Sigmoid colon (tissue), 7 donors: Measurements from ENCODE around the gene ZDHHC4. TPM values are rescaled to one million over a fixed set of nuclear protein-coding genes. Genes with fewer than 3 reads are reported as not detected.

Source experiments
- DNase-seq: peaks from one replicate; pipeline ENCODE4 v3.0.0-alpha.2; 2019
- H3K27ac ChIP-seq, 4 donors: fragments of 200-600 bp; sonication (generic); one replicate each; pipeline ENCODE4 v1.5.1; 2016 to 2019; ENCODE audit warnings: mild to moderate bottlenecking in 1 of 4
- H3K27me3 ChIP-seq, 3 donors: fragments of 200-600 bp; sonication (generic); one replicate each; pipeline ENCODE4 v1.5.1; 2019; ENCODE audit warnings: mild to moderate bottlenecking in 1 of 3
- H3K36me3 ChIP-seq, 4 donors: fragments of 200-600 bp; sonication (generic); one replicate each; pipeline ENCODE4 v1.5.1; 2016 to 2019
- H3K4me1 ChIP-seq, 4 donors: fragments of 200-600 bp; sonication (generic); one replicate each; pipeline ENCODE4 v1.5.1; 2017 to 2019
- H3K4me3 ChIP-seq, 4 donors: fragments of 200-600 bp; sonication (generic); one replicate each; pipeline ENCODE4 v1.5.1; 2017 to 2019; ENCODE audit warnings: mild to moderate bottlenecking in 2 of 4, moderate library complexity in 1 of 4
- H3K9me3 ChIP-seq, 4 donors: fragments of 200-600 bp in 3 of 4; sonication (generic) in 3 of 4; one replicate each; pipeline versions ENCODE4 v1.5.1 to v1.6.1; 2013 to 2019
- EP300 ChIP-seq, 4 donors: sonication (generic); formaldehyde crosslinking; IDR thresholded peaks; one replicate each; pipeline ENCODE4 v1.6.1; 2017; ENCODE audit warnings: antibody characterized with exemption in 4 of 4
- POLR2A ChIP-seq, 2 donors: fragments of 450-650 bp; IDR thresholded peaks; one replicate each; pipeline ENCODE4 v1.6.1; 2016; ENCODE audit warnings: antibody characterized with exemption in 2 of 2, mild to moderate bottlenecking in 2 of 2, moderate library complexity in 2 of 2
- POLR2AphosphoS5 ChIP-seq, 4 donors: sonication (generic); formaldehyde crosslinking; IDR thresholded peaks; one replicate each; pipeline ENCODE4 v1.6.1; 2017; ENCODE audit warnings: antibody characterized with exemption in 4 of 4
- WGBS, 2 donors: extraction: QIAGEN DNeasy Blood & Tissue Kit; methylation state at CpG; one replicate each; pipeline ENCODE4 v1.1.7; 2013; 5-methylcytosine and 5-hydroxymethylcytosine counted together
- intact Hi-C: fragments of 100-400 bp; cut with DNase I; formaldehyde crosslinking; loops from one replicate; pipeline ENCODE4 v1.15.1; 2023
- polyA plus RNA-seq, 3 donors: library from polyadenylated mRNA; stranded (reverse); fragments of 200-250 nt; gene quantifications; one replicate each; pipeline ENCODE4 v1.2.3, GENCODE V29; 2013
- total RNA-seq, 4 donors: library from RNA; depleted of rRNA; stranded (reverse); fragments of >200 nt; gene quantifications; one replicate each; pipeline ENCODE4 v1.1.0, GENCODE V29; 2016
- TF ChIP-seq, protein P1 (sequence below), 4 experiments: fragments of 450-650 bp in 3 of 4; fragments of 200-600 bp in 1 of 4; IDR thresholded peaks; one replicate each; pipeline ENCODE4 v1.5.1; 2016 to 2019; ENCODE audit warnings: antibody characterized with exemption in 4 of 4, mild to moderate bottlenecking in 3 of 4, moderate library complexity in 2 of 4
- donor health status: healthy with polysubstance abuse.
- donor health status: Bipolar disorder and iron deficiency.
- donor health status: healthy.

Gene ZDHHC4
- total and polyA plus RNA-seq, 7 donors, result 32.4 to 73.6 (median 51.0) TPM

DNA sequence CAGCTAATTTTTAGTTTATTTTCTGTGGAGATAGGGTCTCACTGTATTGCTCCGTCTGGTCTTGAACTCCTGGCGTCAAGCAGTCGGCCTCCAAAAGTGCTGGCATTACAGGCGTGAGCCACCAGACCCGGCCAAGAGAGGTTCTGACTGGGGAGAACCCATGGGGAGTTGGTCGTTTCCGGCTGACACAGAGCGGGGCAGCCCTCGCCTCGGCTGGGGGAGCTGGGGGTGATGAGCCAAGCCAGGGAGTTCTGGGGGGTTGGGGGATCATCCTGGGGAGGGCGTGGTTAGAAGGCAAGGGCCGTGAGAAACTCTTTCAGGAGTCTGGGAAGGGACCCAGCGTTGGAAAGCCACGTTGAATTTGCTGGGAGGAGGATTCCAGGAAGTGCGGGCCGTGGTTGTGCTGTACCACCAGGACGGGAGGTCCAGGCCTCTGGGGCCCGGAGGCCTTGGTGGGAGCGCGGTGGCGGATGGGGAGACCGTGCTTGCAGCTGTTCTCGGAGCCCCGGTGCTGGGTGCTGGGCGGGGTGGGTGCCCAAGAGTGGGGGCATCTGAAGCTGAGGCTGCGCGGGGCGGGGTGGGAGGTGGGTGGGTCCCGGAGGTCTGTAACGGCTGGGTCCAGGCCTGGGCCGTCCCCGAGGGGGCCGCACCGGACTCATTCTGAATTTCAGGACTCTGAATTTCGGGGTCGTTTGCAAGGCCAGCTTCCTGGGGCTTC, 29.8 kb downstream of the ZDHHC4 start:
- intact Hi-C loops, result no loop called here
- H3K4me1 ChIP-seq, result no peaks in the 10 kb centered on the region
- WGBS, 2 donors, result 94% methylated on average over 36 of the region's 36 CpGs
- no peaks in the 10 kb centered on the region for H3K27me3 ChIP-seq
- H3K27ac ChIP-seq, result no peak overlapping the region
- DNase-seq, result no peak
- H3K4me3 ChIP-seq, result no peak overlapping the region
- no peaks in the 10 kb centered on the region for H3K9me3 ChIP-seq
- H3K36me3 ChIP-seq, result peaks cover 8 to 67% (median 23%) of the 10 kb centered on the region in 4 donors
- TF ChIP-seq, protein P1, sequence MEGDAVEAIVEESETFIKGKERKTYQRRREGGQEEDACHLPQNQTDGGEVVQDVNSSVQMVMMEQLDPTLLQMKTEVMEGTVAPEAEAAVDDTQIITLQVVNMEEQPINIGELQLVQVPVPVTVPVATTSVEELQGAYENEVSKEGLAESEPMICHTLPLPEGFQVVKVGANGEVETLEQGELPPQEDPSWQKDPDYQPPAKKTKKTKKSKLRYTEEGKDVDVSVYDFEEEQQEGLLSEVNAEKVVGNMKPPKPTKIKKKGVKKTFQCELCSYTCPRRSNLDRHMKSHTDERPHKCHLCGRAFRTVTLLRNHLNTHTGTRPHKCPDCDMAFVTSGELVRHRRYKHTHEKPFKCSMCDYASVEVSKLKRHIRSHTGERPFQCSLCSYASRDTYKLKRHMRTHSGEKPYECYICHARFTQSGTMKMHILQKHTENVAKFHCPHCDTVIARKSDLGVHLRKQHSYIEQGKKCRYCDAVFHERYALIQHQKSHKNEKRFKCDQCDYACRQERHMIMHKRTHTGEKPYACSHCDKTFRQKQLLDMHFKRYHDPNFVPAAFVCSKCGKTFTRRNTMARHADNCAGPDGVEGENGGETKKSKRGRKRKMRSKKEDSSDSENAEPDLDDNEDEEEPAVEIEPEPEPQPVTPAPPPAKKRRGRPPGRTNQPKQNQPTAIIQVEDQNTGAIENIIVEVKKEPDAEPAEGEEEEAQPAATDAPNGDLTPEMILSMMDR (IDR thresholded peaks at IDR 0.05), result no peak
- TF ChIP-seq POLR2A (IDR thresholded peaks at IDR 0.05), result no peak
- TF ChIP-seq EP300 (IDR thresholded peaks at IDR 0.05), result no peak
- TF ChIP-seq POLR2AphosphoS5 (IDR thresholded peaks at IDR 0.05), result no peak

DNA sequence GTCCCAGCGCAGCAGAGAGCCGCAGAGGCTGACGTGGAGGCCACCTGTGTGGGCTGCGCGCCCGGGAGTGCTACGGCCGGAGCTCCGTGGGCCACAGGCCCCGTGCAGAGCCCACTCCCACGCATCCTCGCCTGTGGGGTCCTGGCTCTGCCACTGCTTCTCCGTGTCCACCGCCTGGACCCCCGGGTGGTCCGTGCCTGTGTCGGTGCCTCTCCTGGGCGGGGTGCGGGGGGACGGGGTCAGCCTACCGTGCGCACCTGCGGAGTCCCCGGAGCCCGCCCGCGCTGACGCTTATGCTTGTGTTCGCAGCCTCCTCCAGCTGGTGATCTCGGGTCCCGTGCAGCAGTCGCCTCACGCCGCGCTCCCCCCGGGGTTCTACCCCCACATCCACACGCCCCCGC, 30.4 kb downstream of the ZDHHC4 start:
- Histone ChIP-seq H3K27ac (no peak overlapping the region), H3K4me1 (no peaks in the 10 kb centered on the region), H3K36me3 (peaks cover 8 to 61% (median 22%) of the 10 kb centered on the region in 4 donors), H3K9me3 (no peaks in the 10 kb centered on the region), H3K27me3 (no peaks in the 10 kb centered on the region), H3K4me3 (no peak overlapping the region)
- TF ChIP-seq EP300 (IDR thresholded peaks at IDR 0.05), result no peak
- TF ChIP-seq, protein P1 (IDR thresholded peaks at IDR 0.05), result no peak
- intact Hi-C loops, result no loop called here
- DNase-seq, result no peak
- WGBS, 2 donors, result 95 to 96% methylated on average over 38 of the region's 38 CpGs

DNA sequence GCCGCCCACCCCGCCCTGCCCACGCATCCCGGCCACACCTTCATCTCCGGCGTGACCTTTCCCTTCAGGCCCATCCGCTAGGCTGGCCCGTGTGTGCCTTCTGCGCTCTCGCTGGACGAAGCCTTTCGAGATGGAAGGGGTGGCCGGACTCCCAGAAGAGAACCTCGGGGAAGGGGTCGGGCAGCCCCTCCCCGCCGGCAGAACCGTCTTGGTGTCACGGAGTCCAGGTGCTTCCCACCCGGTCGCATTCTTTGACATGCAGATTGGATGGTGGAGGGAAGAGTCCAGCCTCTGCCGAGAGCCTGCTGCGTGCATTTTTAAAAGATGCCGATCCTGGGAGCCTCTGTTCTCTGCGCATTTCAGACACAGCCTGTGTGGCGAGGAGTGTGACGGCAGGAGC, 30.8 kb downstream of the ZDHHC4 start:
- intact Hi-C loops, result no loop called here
- Histone ChIP-seq H3K9me3 (no peaks in the 10 kb centered on the region), H3K4me3 (no peak overlapping the region), H3K36me3 (peaks cover 8 to 57% (median 21%) of the 10 kb centered on the region in 4 donors), H3K27ac (no peak overlapping the region), H3K4me1 (no peaks in the 10 kb centered on the region), H3K27me3 (no peaks in the 10 kb centered on the region)
- TF ChIP-seq POLR2A (IDR thresholded peaks at IDR 0.05), result no peak
- TF ChIP-seq EP300 (IDR thresholded peaks at IDR 0.05), result no peak
- TF ChIP-seq, protein P1 (IDR thresholded peaks at IDR 0.05), result no peak
- TF ChIP-seq POLR2AphosphoS5 (IDR thresholded peaks at IDR 0.05), result no peak
- DNase-seq, result no peak
- WGBS, 2 donors, result 92% methylated on average over 27 of the region's 27 CpGs

DNA sequence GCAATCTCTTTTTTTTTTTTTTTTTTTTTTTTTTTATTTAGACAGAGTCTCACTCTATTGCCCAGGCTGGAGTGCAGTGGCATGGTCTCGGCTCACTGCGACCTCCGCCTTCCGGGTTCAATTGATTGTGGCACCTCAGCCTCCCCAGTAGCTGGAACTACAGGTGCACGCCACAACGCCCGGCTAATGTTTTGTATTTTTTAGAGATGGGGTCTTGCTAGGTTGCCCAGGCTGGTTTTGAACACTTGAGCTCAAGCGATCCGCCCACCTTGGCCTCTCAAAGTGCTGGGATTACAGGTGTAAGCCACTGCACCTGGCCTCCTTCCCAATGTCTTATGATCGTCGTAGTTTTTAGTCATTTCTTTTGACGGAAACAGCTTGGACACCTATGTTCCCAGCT, 31.5 kb downstream of the ZDHHC4 start:
- H3K4me1 ChIP-seq, result no peaks in the 10 kb centered on the region
- 96 to 97% methylated on average over 12 of the region's 12 CpGs for WGBS, 2 donors
- no peaks in the 10 kb centered on the region for H3K9me3 ChIP-seq
- intact Hi-C loops, result no loop called here
- TF ChIP-seq, protein P1 (IDR thresholded peaks at IDR 0.05), result no peak
- TF ChIP-seq EP300 (IDR thresholded peaks at IDR 0.05) (no peak), POLR2AphosphoS5 (IDR thresholded peaks at IDR 0.05) (no peak), POLR2A (IDR thresholded peaks at IDR 0.05) (no peak)
- no peaks in the 10 kb centered on the region for H3K27me3 ChIP-seq
- H3K36me3 ChIP-seq, result peaks cover 8 to 50% (median 20%) of the 10 kb centered on the region in 4 donors
- no peak overlapping the region for H3K4me3 ChIP-seq
- no peak for DNase-seq
- H3K27ac ChIP-seq, result no peak overlapping the region

DNA sequence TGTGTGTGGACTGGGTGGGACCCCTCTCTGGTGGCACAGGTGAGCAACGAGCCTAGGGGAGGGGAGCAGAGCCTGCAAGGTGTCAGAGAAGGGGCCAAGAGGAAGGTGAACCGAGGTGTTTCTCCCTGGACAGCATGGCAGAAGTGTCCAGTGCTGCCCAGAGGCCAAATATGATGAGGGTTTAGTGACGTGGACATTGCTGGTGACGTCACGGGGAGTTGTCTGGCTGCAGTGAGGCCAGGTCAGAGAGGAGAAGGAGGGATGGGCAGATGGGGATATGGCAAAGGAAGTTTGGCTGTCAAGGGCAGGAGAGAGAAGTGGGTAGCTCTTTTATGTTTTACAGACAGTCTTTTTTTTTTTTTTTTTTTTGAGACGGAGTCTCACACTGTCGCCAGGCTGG, 35.6 kb downstream of the ZDHHC4 start:
- 51 to 80% methylated on average over 7 of the region's 7 CpGs for WGBS, 2 donors
- no peak for TF ChIP-seq EP300 (IDR thresholded peaks at IDR 0.05)
- TF ChIP-seq, protein P1 (IDR thresholded peaks at IDR 0.05), result no peak
- TF ChIP-seq POLR2A (IDR thresholded peaks at IDR 0.05), result no peak
- TF ChIP-seq POLR2AphosphoS5 (IDR thresholded peaks at IDR 0.05), result no peak
- H3K36me3 ChIP-seq, result peaks cover 4 to 17% (median 5%) of the 10 kb centered on the region in 4 donors
- DNase-seq, result no peak
- H3K27me3 ChIP-seq, result no peaks in the 10 kb centered on the region
- H3K4me3 ChIP-seq, result no peak overlapping the region
- intact Hi-C loops, result no loop called here
- H3K27ac ChIP-seq, result no peak overlapping the region
- H3K9me3 ChIP-seq, result no peaks in the 10 kb centered on the region
- peaks cover 0 to 20% (median 15%) of the 10 kb centered on the region in 4 donors for H3K4me1 ChIP-seq
